Posterior cingulate gyrus (tissue), 11 donors: Measurements from ENCODE around the gene C6orf62.
"Not testable (repeated sequence)": the region's sequence is repeated elsewhere in the genome, so short reads cannot be mapped to it uniquely, and the experiment has no call there.

Experiments used
- DNase-seq, 10 donors: peaks; one replicate each; pipeline versions ENCODE4 v3.0.0 to v3.0.0-alpha.2; 2020 to 2021; ENCODE audit warnings: mixed read lengths in 3 of 10
- intact Hi-C: fragments of 100-400 bp; cut with DNase I; formaldehyde crosslinking; loops from one replicate; pipeline ENCODE4 v1.15.1; 2023

Gene C6orf62

DNA sequence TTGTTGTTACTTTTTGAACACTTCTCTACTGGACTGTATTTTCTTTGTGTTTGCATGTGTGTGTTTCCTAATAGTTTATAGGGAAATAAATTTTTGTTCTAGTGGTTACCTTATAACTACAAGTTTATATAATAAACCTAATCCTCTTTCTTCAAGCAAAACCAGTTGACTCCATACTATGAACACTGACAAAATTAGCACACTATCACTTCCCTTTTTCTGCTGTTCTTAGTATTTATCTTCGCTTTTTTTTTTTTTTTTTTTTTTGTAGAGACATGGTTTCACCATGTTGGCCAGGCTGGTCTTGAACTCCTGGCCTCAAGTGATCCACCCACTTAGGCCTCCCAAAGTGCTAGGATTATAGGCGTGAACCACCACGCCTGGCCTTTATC, 25.0 kb upstream of the C6orf62 start:
- intact Hi-C loops, result no loop called here
- DNase-seq, result no peak

GRCh38 chr6:24743265-24743943, 24.4 kb upstream of the C6orf62 start:
- DNase-seq, result no peak
- intact Hi-C loops, result no loop called here

GRCh38 chr6:24742216-24742738, 23.3 kb upstream of the C6orf62 start:
- no peak for DNase-seq
- intact Hi-C loops, result no loop called here

DNA sequence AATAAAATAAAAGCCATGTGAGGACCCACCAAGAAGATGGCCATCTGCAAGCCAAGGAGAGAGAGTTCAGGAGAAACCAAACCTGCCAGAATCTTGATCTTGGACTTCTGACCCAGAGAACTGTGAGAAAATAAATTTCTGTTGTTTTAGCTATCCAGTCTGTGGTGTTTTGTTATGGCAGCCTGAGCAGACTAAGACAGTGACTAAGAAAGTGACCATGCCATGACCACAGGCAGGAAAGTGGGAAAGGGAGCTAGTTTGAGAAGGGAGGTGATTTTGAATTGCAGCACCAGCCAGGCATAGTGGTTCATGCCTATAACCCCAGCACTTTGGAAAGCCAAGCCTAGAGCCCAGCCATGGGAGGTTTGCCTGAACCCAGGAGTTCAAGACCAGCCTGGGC, 21.9 kb upstream of the C6orf62 start:
- intact Hi-C loops, result no loop called here
- no peak for DNase-seq

GRCh38 chr6:24738741-24739140, 19.8 kb upstream of the C6orf62 start:
- intact Hi-C loops, result no loop called here
- DNase-seq, result peak in 1 of 10 donors; percentile 66

- intact Hi-C loops, result not testable (repeated sequence)
Measured at GRCh38 chr6:24734710-24735109, 15.8 kb upstream of the C6orf62 start.

GRCh38 chr6:24734166-24734565, 15.2 kb upstream of the C6orf62 start:
- intact Hi-C loops, result no loop called here
- DNase-seq, result no peak

More at GRCh38 chr6:24734710-24735109, 15.8 kb upstream of the C6orf62 start:
- DNase-seq, result not testable (repeated sequence)

GRCh38 chr6:24731456-24732134, 12.6 kb upstream of the C6orf62 start:
- intact Hi-C loops, DNase-seq: not testable (repeated sequence)

DNA sequence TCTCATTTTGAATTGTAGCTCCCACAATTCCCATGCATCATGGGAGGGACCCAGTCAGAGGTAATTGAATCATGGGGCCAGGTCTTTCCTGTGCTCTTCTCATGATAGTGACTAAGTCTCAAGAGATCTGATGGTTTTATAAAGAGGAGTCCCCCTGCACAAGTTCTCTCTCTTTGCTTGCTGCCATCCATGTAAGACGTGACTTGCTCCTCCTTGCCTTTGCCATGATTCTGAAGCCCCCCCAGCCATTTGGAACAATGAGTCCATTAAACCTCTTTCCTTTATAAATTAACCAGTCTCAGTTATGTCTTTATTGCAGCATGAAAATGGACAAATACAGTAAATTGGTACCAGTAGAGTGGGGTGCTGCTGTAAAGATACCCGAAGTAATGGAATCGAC, 11.7 kb upstream of the C6orf62 start:
- intact Hi-C loops, DNase-seq: not testable (repeated sequence)

DNA sequence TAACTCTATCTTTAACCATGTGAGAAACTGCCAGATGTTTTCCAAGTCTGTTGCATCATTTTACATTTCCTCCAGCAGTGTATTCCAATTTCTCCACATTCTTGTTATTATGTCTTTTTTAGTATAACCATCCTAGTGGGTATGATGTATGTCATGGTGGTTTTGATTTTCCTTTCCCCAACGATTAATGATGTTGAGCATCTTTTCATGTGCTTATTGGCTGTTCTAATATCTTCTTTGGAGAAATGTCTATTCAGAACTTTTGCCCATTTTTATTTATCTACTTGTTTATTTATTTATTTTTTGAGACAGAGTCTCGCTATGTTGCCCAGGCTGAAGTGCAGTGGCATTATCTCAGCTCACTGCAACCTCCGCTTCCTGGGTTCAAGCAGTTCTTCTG, 4.3 kb upstream of the C6orf62 start:
- intact Hi-C loops, result loop anchor here (2.0 kb wide), 1 partner anchor 52 kb away; the partner anchor contains the start of gene GMNN
- DNase-seq, result no peak

GRCh38 chr6:24721461-24722215, 2.7 kb upstream of the C6orf62 start:
- DNase-seq, result peak in 4 of 10 donors; percentile 80 to 97 (median 94)

DNA sequence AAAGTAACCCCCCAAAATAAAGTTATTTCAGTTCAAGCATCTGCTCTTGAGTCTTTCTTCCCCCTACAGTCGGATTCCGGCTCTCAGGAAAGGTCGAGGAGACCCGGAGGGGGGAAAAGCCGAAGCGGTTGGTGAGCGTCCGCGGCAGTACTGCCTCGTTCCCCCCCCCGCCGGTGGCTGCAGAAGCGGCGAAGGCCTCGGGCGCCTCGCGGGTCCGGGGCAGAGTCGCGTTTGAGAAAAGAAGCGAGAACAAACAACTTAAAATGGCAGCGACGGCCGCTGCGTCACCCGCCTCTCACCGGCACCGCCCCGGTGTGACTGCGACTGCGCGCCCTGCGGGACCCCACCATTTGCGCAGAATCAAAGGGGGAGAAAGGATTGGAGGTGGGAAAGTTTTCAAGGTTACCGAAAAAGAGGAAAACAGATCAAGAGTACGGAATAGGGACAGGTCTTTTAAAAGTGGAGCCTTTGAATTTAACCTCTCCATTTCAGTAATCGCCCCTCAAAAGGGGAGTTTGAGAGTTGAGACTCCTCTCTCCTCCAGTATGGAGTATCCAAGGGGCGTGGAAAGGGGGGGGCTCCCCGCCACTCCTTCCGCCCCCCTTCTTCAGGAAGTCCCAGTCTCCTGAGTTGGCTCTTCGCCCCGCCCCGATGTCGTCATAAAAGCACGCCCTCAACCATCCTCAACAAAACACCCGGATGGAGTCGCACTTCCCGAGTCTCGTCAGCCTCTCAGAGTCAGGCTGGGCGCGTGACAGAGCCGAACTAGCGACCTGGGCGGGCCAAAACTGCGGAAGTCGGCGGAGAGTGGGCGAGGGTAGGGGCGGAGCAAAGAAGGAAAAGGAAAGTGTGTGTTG, 1.9 kb upstream of the C6orf62 start:
- DNase-seq, result peak; percentile 98 to 100 (median 100)
- intact Hi-C loops, result loop anchor here (1.0 kb wide), 1 partner anchor 55 kb away; the partner anchor contains the start of gene TDP2

More at GRCh38 chr6:24721461-24722215, 2.7 kb upstream of the C6orf62 start:
- intact Hi-C loops, result loop anchor here (2.0 kb wide), 1 partner anchor 53 kb away; the partner anchor contains the start of gene GMNN

GRCh38 chr6:24720131-24720603, 1.2 kb upstream of the C6orf62 start:
- intact Hi-C loops, result loop anchor here (1.0 kb wide), 1 partner anchor 54 kb away; the partner anchor contains the start of gene TDP2
- DNase-seq, result peak in 9 of 10 donors; percentile 27 to 91 (median 43)

- no peak for DNase-seq
- intact Hi-C loops, result no loop called here
Measured at GRCh38 chr6:24718449-24719124, 367 bp downstream of the C6orf62 start.

DNA sequence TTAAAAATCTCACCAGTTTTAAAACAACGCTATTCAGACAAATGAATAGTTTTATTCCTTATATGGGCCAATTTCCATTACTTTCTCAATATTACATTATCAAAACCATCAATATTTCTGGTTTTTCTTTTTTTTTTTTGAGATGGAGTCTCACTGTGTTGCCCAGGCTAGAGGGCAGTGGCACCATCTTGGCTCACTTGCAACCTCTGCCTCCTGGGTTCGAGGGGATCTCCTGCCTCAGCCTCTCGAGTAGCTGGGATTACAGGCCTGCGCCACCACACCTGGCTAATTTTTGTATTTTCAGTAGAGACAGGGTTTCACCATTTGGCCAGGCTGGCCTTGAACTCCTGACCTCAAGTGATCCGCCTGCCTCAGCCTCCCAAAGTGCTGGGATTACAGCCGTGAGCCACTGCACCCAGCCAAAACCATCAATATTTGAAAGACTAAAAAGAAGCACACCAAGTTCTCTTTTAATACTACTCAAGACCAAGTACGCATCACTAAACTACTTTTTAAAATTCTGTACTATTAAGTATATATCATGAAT, 2.3 kb downstream of the C6orf62 start:
- not testable (repeated sequence) for DNase-seq

DNA sequence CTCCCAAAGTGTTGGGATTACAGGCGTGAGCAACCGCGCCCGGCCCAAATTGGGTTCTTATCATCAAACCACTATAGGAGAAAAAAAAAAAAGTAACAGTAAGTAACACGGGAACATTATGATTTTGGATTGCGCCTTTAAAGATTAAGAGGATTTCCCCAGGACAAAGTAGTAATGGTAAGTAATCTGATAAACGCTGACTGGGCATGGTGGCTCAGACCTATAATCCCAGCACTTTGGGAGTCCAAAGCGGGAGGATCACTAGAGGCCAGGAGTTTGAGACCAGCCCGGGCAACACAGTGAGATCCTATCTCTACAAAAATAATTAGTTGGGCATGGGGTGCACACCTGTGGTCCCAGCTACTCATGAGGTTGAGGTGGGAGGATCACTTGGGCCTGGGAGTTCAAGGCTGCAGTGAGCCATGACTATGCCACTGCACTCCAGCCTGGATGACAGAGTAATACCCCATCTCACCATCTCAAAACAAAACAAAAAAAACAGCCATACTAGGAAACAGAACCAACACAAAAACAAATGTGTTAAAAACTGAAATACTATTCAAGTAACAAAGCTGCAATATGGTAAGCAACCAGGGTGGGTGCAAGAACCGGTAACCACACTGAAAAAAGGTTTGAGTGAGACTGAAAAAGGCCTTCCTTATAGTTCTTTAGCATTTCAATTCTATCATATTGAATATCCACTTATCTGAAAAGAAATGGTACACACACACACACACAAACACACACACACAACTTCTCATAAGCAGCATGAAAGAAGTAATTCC, 8.2 kb downstream of the C6orf62 start:
- no peak for DNase-seq
- intact Hi-C loops, result no loop called here

More for the DNA sequence above, 2.3 kb downstream of the C6orf62 start:
- intact Hi-C loops, result not testable (repeated sequence)

DNA sequence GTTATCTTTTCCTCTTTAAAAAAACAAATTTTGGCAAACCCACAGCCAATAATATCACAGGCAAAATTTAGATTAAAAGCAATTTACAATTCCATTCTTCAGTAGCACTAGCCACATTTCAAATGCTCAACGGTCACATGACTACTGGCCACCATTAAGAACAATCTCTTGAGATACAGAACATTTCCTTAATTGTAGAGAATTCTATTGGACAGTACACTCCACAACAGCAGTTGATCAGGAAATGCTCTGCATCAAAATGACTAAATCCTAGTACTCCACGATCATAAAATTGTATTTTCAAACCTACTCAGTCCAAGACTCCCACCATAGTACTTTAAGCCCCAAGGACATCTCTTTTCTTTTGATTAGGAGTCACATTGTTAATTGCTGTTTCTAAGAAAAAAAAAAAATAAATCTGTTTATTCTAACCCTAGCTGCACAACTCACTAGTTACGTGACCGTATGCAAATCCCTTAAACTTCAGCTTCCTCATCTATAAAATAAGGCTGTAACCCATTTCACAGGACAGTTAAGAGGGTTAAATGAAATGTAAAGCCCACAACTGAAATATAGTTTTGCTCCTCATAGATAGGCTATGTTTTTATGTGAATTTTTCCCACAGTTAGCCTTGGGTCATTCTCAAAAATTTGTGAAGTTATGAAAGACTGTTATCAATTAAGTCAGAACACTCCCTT, 9.8 kb downstream of the C6orf62 start:
- intact Hi-C loops, result no loop called here
- DNase-seq, result no peak
